ENCODE results near the gene ZNF318. TPM values are rescaled to one million over a fixed set of nuclear protein-coding genes. Genes with fewer than 3 reads are reported as not detected.
"Not testable (repeated sequence)": the region's sequence is repeated elsewhere in the genome, so short reads cannot be mapped to it uniquely, and the experiment has no call there.

Gene ZNF318
- total RNA-seq, 1 experiment from 2014 or later: 24.3 TPM

DNA sequence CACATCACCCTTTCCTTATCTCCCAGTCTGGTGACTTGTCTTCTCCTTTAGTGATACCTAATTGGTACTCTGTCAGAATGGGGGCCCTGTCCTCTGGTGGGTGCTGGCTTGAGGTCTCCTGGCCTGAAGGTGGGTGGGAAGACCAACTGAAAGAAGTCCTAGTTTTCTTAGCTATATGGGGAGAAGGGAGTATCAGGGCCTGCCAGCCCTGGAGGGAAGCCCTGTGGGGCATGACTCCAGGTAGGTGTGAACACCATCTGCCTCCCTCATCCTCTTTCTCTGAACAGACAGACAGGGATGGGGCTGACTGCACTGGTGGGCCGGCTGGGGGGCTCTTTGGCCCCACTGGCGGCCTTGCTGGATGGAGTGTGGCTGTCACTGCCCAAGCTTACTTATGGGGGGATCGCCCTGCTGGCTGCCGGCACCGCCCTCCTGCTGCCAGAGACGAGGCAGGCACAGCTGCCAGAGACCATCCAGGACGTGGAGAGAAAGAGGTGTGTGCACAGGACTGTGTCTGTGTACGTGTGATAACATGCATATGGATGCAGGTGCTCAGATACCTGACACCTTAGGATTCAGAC lies 65.6 kb downstream of the ZNF318 start (continued):
- no peak for TF ChIP-seq ZNF121 (CRISPR knock-in tag; IDR thresholded peaks at IDR 0.05)
- TF ChIP-seq NR1H2 (CRISPR knock-in tag; IDR thresholded peaks at IDR 0.05): no peak

DNA sequence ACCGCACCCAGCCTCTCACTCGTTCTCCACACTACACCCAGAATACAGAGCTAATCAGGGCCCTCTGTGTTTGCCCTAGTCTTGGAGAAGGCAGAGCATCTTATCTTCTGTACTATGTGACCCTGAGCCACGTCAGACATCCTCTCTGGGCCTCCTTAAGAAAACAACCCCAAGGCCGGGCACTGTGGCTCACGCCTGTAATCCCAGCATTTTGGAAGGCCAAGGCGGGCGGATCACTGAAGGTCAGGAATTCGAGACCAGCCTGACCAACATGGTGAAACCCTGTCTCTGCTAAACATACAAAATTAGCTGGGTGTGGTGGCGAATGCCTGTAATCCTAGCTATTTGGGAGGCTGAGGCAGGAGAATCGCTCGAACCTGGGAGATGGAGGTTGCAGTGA lies 66.4 kb downstream of the ZNF318 start:
- H3K36me3 Mint-ChIP-seq; H3K9me3 Mint-ChIP-seq; POLR2A ChIA-PET; H3K4me3 Mint-ChIP-seq; ATAC-seq; DNase-seq (ENCODE audit: low spot score); H3K27ac Mint-ChIP-seq; H3K27me3 Mint-ChIP-seq (ENCODE audit: low read depth): not testable (repeated sequence)
- CTCF ChIA-PET: interaction anchor here (1.0 to 2.3 kb wide), 3 partner anchors 16 to 124 kb away, joined by 3 to 6 read pairs (median 4); partner anchors contain the start of gene ABCC10
- H3K4me1 Mint-ChIP-seq: peaks cover 22% of the 10 kb centered on the region

DNA sequence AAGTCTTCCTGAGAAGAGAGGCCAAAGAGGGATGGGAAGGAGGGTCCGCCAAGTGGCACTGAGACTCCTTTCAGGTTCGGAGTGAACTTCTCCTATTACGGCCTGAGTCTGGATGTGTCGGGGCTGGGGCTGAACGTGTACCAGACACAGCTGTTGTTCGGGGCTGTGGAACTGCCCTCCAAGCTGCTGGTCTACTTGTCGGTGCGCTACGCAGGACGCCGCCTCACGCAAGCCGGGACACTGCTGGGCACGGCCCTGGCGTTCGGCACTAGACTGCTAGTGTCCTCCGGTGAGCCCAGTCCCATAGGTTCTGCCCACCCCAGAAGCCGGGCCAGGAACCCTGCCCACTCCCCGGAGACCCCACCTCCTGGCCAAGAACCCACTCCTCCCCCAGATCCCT lies 67.3 kb downstream of the ZNF318 start:
- no peak for DNase-seq (ENCODE audit: low spot score)

DNA sequence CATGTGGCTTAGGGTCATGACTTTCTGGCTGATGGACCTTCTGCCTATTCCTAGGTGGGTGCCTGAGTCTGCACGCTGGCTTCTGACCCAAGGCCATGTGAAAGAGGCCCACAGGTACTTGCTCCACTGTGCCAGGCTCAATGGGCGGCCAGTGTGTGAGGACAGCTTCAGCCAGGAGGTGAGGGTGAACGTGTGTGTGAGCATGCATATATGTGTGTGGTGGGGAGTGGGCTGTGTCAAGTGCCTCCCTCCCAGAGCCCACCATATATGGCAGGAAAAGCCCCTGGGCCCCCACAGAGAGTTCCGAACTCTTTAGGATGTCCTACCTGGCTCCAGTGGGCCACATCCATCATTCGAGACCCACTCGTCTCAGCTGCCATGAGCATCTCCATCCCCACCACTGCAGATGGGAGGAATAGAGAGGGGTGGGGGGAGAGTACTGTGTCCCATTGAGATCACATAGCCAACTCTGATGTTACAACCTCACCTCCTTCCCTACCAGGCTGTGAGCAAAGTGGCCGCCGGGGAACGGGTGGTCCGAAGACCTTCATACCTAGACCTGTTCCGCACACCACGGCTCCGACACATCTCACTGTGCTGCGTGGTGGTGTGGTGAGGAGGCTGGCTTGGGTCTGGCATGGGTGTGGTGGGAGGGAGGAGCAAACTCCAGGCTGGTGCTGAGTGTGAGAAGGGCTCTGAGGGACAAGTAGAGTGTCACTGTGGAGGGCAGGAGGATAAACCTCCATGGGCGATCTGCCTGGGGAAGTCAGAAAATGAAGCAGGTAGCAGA lies 68.2 kb downstream of the ZNF318 start:
- ATAC-seq: no peak
- Mint-ChIP-seq H3K27me3 (ENCODE audit: low read depth) (peaks cover 3% of the 10 kb centered on the region; the same call in 1 of the 2 replicates), H3K27ac (no peak overlapping the region; the same call in 1 of the 2 replicates), H3K4me1 (peaks cover 15% of the 10 kb centered on the region), H3K4me3 (no peak overlapping the region), H3K36me3 (peaks cover 5% of the 10 kb centered on the region), H3K9me3 (no peaks in the 10 kb centered on the region)
- CTCF ChIA-PET: interaction anchor here (1.2 kb wide), 1 partner anchor 72 kb away, joined by 3 read pairs; the partner anchor contains the start of gene DNPH1
- POLR2A ChIA-PET: no interaction called here
- DNase-seq (ENCODE audit: low spot score): no peak
- TF ChIP-seq ZNF396 (CRISPR knock-in tag; IDR thresholded peaks at IDR 0.05; ENCODE audit: borderline replicate concordance) (no peak), ZNF263 (CRISPR knock-in tag; IDR thresholded peaks at IDR 0.05; ENCODE audit: low read depth) (no peak), PRRX2 (CRISPR knock-in tag; IDR thresholded peaks at IDR 0.05) (no peak), IRF2 (CRISPR knock-in tag; IDR thresholded peaks at IDR 0.05; ENCODE audit: borderline replicate concordance, low read depth) (no peak), GABPB1 (CRISPR knock-in tag; IDR thresholded peaks at IDR 0.05) (no peak), ATF1 (CRISPR knock-in tag; IDR thresholded peaks at IDR 0.05) (no peak), ZNF423 (CRISPR knock-in tag; IDR thresholded peaks at IDR 0.05) (no peak), FOXJ3 (CRISPR knock-in tag; IDR thresholded peaks at IDR 0.05; ENCODE audit: borderline replicate concordance) (no peak)
- TF ChIP-seq, protein P1, sequence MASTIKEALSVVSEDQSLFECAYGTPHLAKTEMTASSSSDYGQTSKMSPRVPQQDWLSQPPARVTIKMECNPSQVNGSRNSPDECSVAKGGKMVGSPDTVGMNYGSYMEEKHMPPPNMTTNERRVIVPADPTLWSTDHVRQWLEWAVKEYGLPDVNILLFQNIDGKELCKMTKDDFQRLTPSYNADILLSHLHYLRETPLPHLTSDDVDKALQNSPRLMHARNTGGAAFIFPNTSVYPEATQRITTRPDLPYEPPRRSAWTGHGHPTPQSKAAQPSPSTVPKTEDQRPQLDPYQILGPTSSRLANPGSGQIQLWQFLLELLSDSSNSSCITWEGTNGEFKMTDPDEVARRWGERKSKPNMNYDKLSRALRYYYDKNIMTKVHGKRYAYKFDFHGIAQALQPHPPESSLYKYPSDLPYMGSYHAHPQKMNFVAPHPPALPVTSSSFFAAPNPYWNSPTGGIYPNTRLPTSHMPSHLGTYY (CRISPR knock-in tag; IDR thresholded peaks at IDR 0.05): no peak
- TF ChIP-seq, protein P2, sequence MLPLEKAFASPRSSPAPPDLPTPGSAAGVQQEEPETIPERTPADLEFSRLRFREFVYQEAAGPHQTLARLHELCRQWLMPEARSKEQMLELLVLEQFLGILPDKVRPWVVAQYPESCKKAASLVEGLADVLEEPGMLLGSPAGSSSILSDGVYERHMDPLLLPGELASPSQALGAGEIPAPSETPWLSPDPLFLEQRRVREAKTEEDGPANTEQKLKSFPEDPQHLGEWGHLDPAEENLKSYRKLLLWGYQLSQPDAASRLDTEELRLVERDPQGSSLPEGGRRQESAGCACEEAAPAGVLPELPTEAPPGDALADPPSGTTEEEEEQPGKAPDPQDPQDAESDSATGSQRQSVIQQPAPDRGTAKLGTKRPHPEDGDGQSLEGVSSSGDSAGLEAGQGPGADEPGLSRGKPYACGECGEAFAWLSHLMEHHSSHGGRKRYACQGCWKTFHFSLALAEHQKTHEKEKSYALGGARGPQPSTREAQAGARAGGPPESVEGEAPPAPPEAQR (CRISPR knock-in tag; IDR thresholded peaks at IDR 0.05): no peak
- TF ChIP-seq, protein P3, sequence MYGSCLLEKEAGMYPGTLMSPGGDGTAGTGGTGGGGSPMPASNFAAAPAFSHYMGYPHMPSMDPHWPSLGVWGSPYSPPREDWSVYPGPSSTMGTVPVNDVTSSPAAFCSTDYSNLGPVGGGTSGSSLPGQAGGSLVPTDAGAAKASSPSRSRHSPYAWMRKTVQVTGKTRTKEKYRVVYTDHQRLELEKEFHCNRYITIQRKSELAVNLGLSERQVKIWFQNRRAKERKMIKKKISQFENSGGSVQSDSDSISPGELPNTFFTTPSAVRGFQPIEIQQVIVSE (CRISPR knock-in tag; IDR thresholded peaks at IDR 0.05; ENCODE audit: borderline replicate concordance): no peak
- TF ChIP-seq, protein P4, sequence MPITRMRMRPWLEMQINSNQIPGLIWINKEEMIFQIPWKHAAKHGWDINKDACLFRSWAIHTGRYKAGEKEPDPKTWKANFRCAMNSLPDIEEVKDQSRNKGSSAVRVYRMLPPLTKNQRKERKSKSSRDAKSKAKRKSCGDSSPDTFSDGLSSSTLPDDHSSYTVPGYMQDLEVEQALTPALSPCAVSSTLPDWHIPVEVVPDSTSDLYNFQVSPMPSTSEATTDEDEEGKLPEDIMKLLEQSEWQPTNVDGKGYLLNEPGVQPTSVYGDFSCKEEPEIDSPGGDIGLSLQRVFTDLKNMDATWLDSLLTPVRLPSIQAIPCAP (CRISPR knock-in tag; IDR thresholded peaks at IDR 0.05): no peak

More for the DNA sequence above, 67.3 kb downstream of the ZNF318 start:
- H3K36me3 Mint-ChIP-seq: peaks cover 5% of the 10 kb centered on the region
- ChIA-PET POLR2A (no interaction called here), CTCF (interaction anchor here (1.0 to 1.2 kb wide), 2 partner anchors 15 to 125 kb away, joined by 3 to 4 read pairs; partner anchors contain the start of gene ABCC10)
- H3K9me3 Mint-ChIP-seq: no peaks in the 10 kb centered on the region
- H3K27me3 Mint-ChIP-seq (ENCODE audit: low read depth): no peaks in the 10 kb centered on the region
- no peak for TF ChIP-seq ZNF423 (CRISPR knock-in tag; IDR thresholded peaks at IDR 0.05)
- no peak for TF ChIP-seq GABPB1 (CRISPR knock-in tag; IDR thresholded peaks at IDR 0.05)
- no peak for TF ChIP-seq CREM (CRISPR knock-in tag; IDR thresholded peaks at IDR 0.05)
- TF ChIP-seq ZNF232 (CRISPR knock-in tag; IDR thresholded peaks at IDR 0.05): no peak
- TF ChIP-seq PRRX2 (CRISPR knock-in tag; IDR thresholded peaks at IDR 0.05): no peak
- no peak for TF ChIP-seq NFATC4 (CRISPR knock-in tag; IDR thresholded peaks at IDR 0.05)
- TF ChIP-seq, protein P5, sequence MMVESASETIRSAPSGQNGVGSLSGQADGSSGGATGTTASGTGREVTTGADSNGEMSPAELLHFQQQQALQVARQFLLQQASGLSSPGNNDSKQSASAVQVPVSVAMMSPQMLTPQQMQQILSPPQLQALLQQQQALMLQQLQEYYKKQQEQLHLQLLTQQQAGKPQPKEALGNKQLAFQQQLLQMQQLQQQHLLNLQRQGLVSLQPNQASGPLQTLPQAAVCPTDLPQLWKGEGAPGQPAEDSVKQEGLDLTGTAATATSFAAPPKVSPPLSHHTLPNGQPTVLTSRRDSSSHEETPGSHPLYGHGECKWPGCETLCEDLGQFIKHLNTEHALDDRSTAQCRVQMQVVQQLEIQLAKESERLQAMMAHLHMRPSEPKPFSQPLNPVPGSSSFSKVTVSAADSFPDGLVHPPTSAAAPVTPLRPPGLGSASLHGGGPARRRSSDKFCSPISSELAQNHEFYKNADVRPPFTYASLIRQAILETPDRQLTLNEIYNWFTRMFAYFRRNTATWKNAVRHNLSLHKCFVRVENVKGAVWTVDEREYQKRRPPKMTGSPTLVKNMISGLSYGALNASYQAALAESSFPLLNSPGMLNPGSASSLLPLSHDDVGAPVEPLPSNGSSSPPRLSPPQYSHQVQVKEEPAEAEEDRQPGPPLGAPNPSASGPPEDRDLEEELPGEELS (CRISPR knock-in tag; IDR thresholded peaks at IDR 0.05): no peak
- TF ChIP-seq, protein P6, sequence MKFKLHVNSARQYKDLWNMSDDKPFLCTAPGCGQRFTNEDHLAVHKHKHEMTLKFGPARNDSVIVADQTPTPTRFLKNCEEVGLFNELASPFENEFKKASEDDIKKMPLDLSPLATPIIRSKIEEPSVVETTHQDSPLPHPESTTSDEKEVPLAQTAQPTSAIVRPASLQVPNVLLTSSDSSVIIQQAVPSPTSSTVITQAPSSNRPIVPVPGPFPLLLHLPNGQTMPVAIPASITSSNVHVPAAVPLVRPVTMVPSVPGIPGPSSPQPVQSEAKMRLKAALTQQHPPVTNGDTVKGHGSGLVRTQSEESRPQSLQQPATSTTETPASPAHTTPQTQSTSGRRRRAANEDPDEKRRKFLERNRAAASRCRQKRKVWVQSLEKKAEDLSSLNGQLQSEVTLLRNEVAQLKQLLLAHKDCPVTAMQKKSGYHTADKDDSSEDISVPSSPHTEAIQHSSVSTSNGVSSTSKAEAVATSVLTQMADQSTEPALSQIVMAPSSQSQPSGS (CRISPR knock-in tag; IDR thresholded peaks at IDR 0.05; ENCODE audit: borderline replicate concordance, low read depth): no peak
- no peak overlapping the region for H3K4me3 Mint-ChIP-seq
- no peak overlapping the region for H3K27ac Mint-ChIP-seq
- ATAC-seq: no peak
- H3K4me1 Mint-ChIP-seq: peaks cover 18% of the 10 kb centered on the region

Data from WTC11 (cell line).